Glutamatergic neuron (in vitro differentiated cells): Measurements from ENCODE around the gene AGPS. TPM values are rescaled to one million over a fixed set of nuclear protein-coding genes. Genes with fewer than 3 reads are reported as not detected.

ENCODE experiments used
- DNase-seq: peaks from one replicate; pipeline ENCODE4 v3.0.0; 2022
- H3K27ac Mint-ChIP-seq: one replicate; pipeline ENCODE4 v1.8.0; 2020; ENCODE audit warnings: mild to moderate bottlenecking, mixed read lengths, inconsistent platforms; ENCODE audit not compliant: unreplicated experiment
- H3K27me3 Mint-ChIP-seq: one replicate; pipeline ENCODE4 v1.8.0; 2020; ENCODE audit warnings: mild to moderate bottlenecking, moderate library complexity, mixed read lengths, inconsistent platforms; ENCODE audit not compliant: unreplicated experiment
- H3K36me3 Mint-ChIP-seq: one replicate; pipeline ENCODE4 v1.8.0; 2020; ENCODE audit warnings: mild to moderate bottlenecking, mixed read lengths, inconsistent platforms; ENCODE audit not compliant: unreplicated experiment
- H3K4me1 Mint-ChIP-seq: one replicate; pipeline ENCODE4 v1.8.0; 2020; ENCODE audit warnings: mild to moderate bottlenecking, low read depth, mixed read lengths, inconsistent platforms; ENCODE audit not compliant: unreplicated experiment
- H3K4me3 Mint-ChIP-seq: one replicate; pipeline ENCODE4 v1.8.0; 2020; ENCODE audit warnings: mild to moderate bottlenecking, mixed read lengths, inconsistent platforms; ENCODE audit not compliant: unreplicated experiment
- H3K9me3 Mint-ChIP-seq: one replicate; pipeline ENCODE4 v1.8.0; 2020; ENCODE audit warnings: mild to moderate bottlenecking, moderate library complexity, mixed read lengths, inconsistent platforms; ENCODE audit not compliant: unreplicated experiment
- CTCF ChIP-seq: fragments of 200-600 bp; sonication (generic); IDR thresholded peaks from one replicate; pipeline ENCODE4 v1.5.0; 2021; ENCODE audit not compliant: partially characterized antibody, unreplicated experiment
- total RNA-seq: library from RNA; stranded (reverse); fragmentation: NEBNext Ultra II Directional; extraction: Animal tissue kit (Norgen Biotek cat#: 25700); gene quantifications from one replicate; pipeline ENCODE4 v1.2.1, GENCODE V29; 2021; ENCODE audit not compliant: unreplicated experiment

Gene AGPS
- total RNA-seq, 1 donor from 2014 or later, result 50.8 TPM

- no peak overlapping the region for H3K4me3 Mint-ChIP-seq
- no peaks in the 10 kb centered on the region for H3K27me3 Mint-ChIP-seq
- no peaks in the 10 kb centered on the region for H3K36me3 Mint-ChIP-seq
- DNase-seq, result no peak
- no peak overlapping the region for H3K27ac Mint-ChIP-seq
- no peak for TF ChIP-seq CTCF
- peaks cover 63% of the 10 kb centered on the region for H3K4me1 Mint-ChIP-seq
- no peaks in the 10 kb centered on the region for H3K9me3 Mint-ChIP-seq
Measured at GRCh38 chr2:177540283-177540682, 147.7 kb downstream of the AGPS start.

- no peak for DNase-seq
- peaks cover 3% of the 10 kb centered on the region for H3K27me3 Mint-ChIP-seq
- H3K9me3 Mint-ChIP-seq, result peaks cover 6% of the 10 kb centered on the region
- no peak for TF ChIP-seq CTCF
- peak overlapping the region; percentile 56 for H3K27ac Mint-ChIP-seq
- H3K4me1 Mint-ChIP-seq, result peaks cover 52% of the 10 kb centered on the region
- peaks cover 8% of the 10 kb centered on the region for H3K36me3 Mint-ChIP-seq
- peak overlapping the region; percentile 55 for H3K4me3 Mint-ChIP-seq
Measured at GRCh38 chr2:177541258-177541991, 148.9 kb downstream of the AGPS start.

- no peak for TF ChIP-seq CTCF
- peaks cover 3% of the 10 kb centered on the region for H3K27me3 Mint-ChIP-seq
- H3K36me3 Mint-ChIP-seq, result peaks cover 11% of the 10 kb centered on the region
- H3K27ac Mint-ChIP-seq, result no peak overlapping the region
- H3K9me3 Mint-ChIP-seq, result peaks cover 7% of the 10 kb centered on the region
- DNase-seq, result no peak
- no peak overlapping the region for H3K4me3 Mint-ChIP-seq
- H3K4me1 Mint-ChIP-seq, result peaks cover 45% of the 10 kb centered on the region
Measured at GRCh38 chr2:177542396-177542795, 149.8 kb downstream of the AGPS start.

- peaks cover 40% of the 10 kb centered on the region for H3K4me1 Mint-ChIP-seq
- peaks cover 11% of the 10 kb centered on the region for H3K36me3 Mint-ChIP-seq
- H3K9me3 Mint-ChIP-seq, result peaks cover 7% of the 10 kb centered on the region
- no peak for TF ChIP-seq CTCF
- H3K27ac Mint-ChIP-seq, result peak overlapping the region; percentile 76
- no peak overlapping the region for H3K4me3 Mint-ChIP-seq
- DNase-seq, result no peak
- peaks cover 3% of the 10 kb centered on the region for H3K27me3 Mint-ChIP-seq
Measured at GRCh38 chr2:177543007-177543760, 150.6 kb downstream of the AGPS start.

GRCh38 chr2:177545143-177545542 is 152.6 kb downstream of the AGPS start:
- peaks cover 7% of the 10 kb centered on the region for H3K9me3 Mint-ChIP-seq
- no peak overlapping the region for H3K4me3 Mint-ChIP-seq
- H3K27ac Mint-ChIP-seq, result no peak overlapping the region
- H3K27me3 Mint-ChIP-seq, result peaks cover 3% of the 10 kb centered on the region
- H3K4me1 Mint-ChIP-seq, result peaks cover 33% of the 10 kb centered on the region
- H3K36me3 Mint-ChIP-seq, result peaks cover 11% of the 10 kb centered on the region
- TF ChIP-seq CTCF, result no peak
- no peak for DNase-seq
